Brain microvascular endothelial cell (primary cell): ENCODE data around the gene G0S2.
"Not testable (repeated sequence)": the region's sequence is repeated elsewhere in the genome, so short reads cannot be mapped to it uniquely, and the experiment has no call there.

Source experiments
- DNase-seq: peaks from one replicate; pipeline ENCODE4 v3.0.0-alpha.2; 2020
- H3K27ac ChIP-seq: fragments of 250-450 bp; sonication (Bioruptor Pico); 2 replicates; pipeline ENCODE4 v1.5.1; 2020; ENCODE audit warnings: mild to moderate bottlenecking, moderate library complexity
- H3K27me3 ChIP-seq: fragments of 250-450 bp; sonication (Bioruptor Pico); replicated peaks from 2 replicates; pipeline ENCODE4 v1.5.1; 2020; ENCODE audit warnings: mild to moderate bottlenecking
- H3K36me3 ChIP-seq: fragments of 250-450 bp; sonication (Bioruptor Pico); replicated peaks from 2 replicates; pipeline ENCODE4 v1.5.1; 2020; ENCODE audit warnings: mild to moderate bottlenecking
- H3K4me3 ChIP-seq: 2 replicates; pipeline ENCODE4 v1.5.1; 2011; ENCODE audit warnings: low read depth, mild to moderate bottlenecking, control low read depth, low read length, moderate library complexity
- CTCF ChIP-seq: IDR thresholded peaks from 2 replicates; pipeline ENCODE4 v1.5.1; 2011; ENCODE audit warnings: low read depth, mild to moderate bottlenecking, moderate library complexity, low read length, control low read depth, inconsistent platforms; ENCODE audit errors: missing control alignments
- in situ Hi-C: cut with HindIII; loops from 2 replicates; pipeline ENCODE4 v1.10.0; 2017; ENCODE audit warnings: low sequenced_read_pairs, low pct_ligation_motif_present

G0S2 gene

GRCh38 chr1:209692745-209693504 lies 17.7 kb downstream of the G0S2 start:
- TF ChIP-seq CTCF = peak; percentile 85
- Histone ChIP-seq H3K27me3 (no peaks in the 10 kb centered on the region), H3K27ac (no peak overlapping the region), H3K36me3 (no peaks in the 10 kb centered on the region), H3K4me3 (no peak overlapping the region)
- DNase-seq = peak; percentile 55
- in situ Hi-C loops = loop anchor here (25.0 kb wide), 1 partner anchor 106 kb away; the partner anchor contains the start of gene CAMK1G

GRCh38 chr1:209696673-209697072 lies 21.5 kb downstream of the G0S2 start:
- no peak for TF ChIP-seq CTCF
- Histone ChIP-seq H3K27ac (no peak overlapping the region), H3K4me3 (no peak overlapping the region), H3K27me3 (no peaks in the 10 kb centered on the region), H3K36me3 (no peaks in the 10 kb centered on the region)
- in situ Hi-C loops = loop anchor here (25.0 kb wide), 1 partner anchor 109 kb away; the partner anchor contains the start of gene CAMK1G
- no peak for DNase-seq

- Histone ChIP-seq H3K27me3 (no peaks in the 10 kb centered on the region), H3K4me3 (no peak overlapping the region), H3K27ac (no peak overlapping the region), H3K36me3 (no peaks in the 10 kb centered on the region)
- no peak for TF ChIP-seq CTCF
- in situ Hi-C loops = loop anchor here (25.0 kb wide), 1 partner anchor 110 kb away; the partner anchor contains the start of gene CAMK1G
- no peak for DNase-seq
Measured at GRCh38 chr1:209697126-209697525, 21.9 kb downstream of the G0S2 start.

GRCh38 chr1:209700686-209701085 lies 25.5 kb downstream of the G0S2 start:
- H3K27me3 ChIP-seq, H3K36me3 ChIP-seq, H3K4me3 ChIP-seq, in situ Hi-C loops, H3K27ac ChIP-seq, DNase-seq: not testable (repeated sequence)

- no peak for DNase-seq
- in situ Hi-C loops = no loop called here
- no peak for TF ChIP-seq CTCF
- Histone ChIP-seq H3K27me3 (no peaks in the 10 kb centered on the region), H3K27ac (no peak overlapping the region), H3K4me3 (no peak overlapping the region), H3K36me3 (no peaks in the 10 kb centered on the region)
Measured at GRCh38 chr1:209702832-209703231, 27.6 kb downstream of the G0S2 start.

GRCh38 chr1:209703834-209704504 lies 28.8 kb downstream of the G0S2 start:
- DNase-seq = no peak

More at GRCh38 chr1:209703834-209704504, 28.8 kb downstream of the G0S2 start:
- Histone ChIP-seq H3K36me3 (no peaks in the 10 kb centered on the region), H3K27me3 (no peaks in the 10 kb centered on the region), H3K4me3 (no peak overlapping the region), H3K27ac (no peak overlapping the region)
- TF ChIP-seq CTCF = no peak
- in situ Hi-C loops = no loop called here
